DND-41 (cell line): ENCODE data around the gene FAM76B.

ENCODE experiments used
- EZH2 ChIP-seq: IDR thresholded peaks from 3 replicates; pipeline ENCODE4 v1.6.1; 2012; ENCODE audit warnings: borderline replicate concordance, low read depth, mild to moderate bottlenecking, moderate library complexity, low read length, inconsistent platforms; ENCODE audit not compliant: severe bottlenecking
- TF ChIP-seq, protein P1 (sequence below): IDR thresholded peaks from 2 replicates; pipeline ENCODE4 v1.5.1; 2012; ENCODE audit warnings: borderline replicate concordance, low read length, moderate library complexity, mild to moderate bottlenecking; ENCODE audit not compliant: poor library complexity, severe bottlenecking; ENCODE audit errors: extremely low read depth

GRCh38 chr11:95790933-95791708 lies 1.5 kb upstream of the FAM76B start:
- TF ChIP-seq, protein P1, sequence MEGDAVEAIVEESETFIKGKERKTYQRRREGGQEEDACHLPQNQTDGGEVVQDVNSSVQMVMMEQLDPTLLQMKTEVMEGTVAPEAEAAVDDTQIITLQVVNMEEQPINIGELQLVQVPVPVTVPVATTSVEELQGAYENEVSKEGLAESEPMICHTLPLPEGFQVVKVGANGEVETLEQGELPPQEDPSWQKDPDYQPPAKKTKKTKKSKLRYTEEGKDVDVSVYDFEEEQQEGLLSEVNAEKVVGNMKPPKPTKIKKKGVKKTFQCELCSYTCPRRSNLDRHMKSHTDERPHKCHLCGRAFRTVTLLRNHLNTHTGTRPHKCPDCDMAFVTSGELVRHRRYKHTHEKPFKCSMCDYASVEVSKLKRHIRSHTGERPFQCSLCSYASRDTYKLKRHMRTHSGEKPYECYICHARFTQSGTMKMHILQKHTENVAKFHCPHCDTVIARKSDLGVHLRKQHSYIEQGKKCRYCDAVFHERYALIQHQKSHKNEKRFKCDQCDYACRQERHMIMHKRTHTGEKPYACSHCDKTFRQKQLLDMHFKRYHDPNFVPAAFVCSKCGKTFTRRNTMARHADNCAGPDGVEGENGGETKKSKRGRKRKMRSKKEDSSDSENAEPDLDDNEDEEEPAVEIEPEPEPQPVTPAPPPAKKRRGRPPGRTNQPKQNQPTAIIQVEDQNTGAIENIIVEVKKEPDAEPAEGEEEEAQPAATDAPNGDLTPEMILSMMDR, result no peak
- TF ChIP-seq EZH2, result no peak
